ENCODE measurements around the gene TMEM150B. TPM values are rescaled to one million over a fixed set of nuclear protein-coding genes. Genes with fewer than 3 reads are reported as not detected.

TMEM150B gene
- polyA plus RNA-seq, 3 donors = 10.1 to 65.6 (median 11.2) TPM

DNA sequence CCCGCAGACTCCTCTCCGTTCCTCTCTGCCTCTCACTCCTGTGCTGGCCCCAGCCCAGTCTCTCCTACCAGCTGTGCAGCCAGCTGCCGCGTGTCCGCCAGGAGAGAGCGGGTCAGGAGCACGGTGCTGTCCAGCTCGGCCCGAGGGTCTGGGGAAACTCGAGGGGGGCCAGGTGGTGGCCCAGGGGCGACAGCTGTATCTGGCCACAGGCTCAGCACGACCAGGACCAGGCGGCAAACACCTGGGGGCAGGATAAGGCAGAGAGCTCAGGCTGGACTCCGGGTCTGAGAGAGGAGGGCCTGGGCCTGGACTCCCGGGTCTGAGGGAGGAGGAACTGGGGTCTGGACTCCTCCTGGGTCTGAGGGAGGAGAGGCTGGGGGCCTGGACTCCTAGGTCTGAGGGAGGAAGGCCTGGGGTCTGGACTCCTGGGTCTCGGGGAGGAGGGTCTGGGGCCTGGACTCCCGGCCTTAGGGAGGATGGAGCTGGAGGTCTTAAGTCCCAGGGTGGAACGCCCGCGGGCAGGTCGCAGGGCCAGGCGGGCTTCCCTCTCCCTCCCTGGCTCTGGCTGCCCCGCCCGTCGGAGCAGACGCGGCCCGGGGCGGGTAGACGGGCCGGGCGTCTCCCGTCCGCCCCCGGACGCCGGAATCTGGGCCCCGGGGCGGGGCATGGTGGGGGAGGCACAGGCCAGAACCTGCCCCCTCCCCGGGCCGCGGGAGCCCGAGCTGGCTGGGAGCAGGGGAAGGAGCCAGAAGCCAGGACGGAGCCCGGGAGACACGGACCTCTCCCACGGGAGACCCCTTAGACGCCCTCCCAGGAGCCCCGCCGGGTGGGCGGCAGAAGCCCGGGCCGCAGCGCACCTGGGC lies 43.8 kb upstream of the TMEM150B start:
- H3K9me3 Mint-ChIP-seq = peaks cover 0 to 24% (median 6%) of the 10 kb centered on the region in 7 donors
- peaks cover 4 to 6% of the 10 kb centered on the region in 2 donors for H3K4me1 ChIP-seq (ENCODE audit: control insufficient read depth in 1 of 2, insufficient read depth in 2 of 2, low read length in 2 of 2)
- no peak overlapping the region for H3K4me3 ChIP-seq (replicated peaks in 1 of 3; ENCODE audit: low read depth in 2 of 3, low read length in 3 of 3)
- H3K9ac ChIP-seq (ENCODE audit: insufficient read depth, low read length, poor library complexity, severe bottlenecking) = no peak overlapping the region
- H3K27me3 Mint-ChIP-seq (ENCODE audit: low read depth in 3 of 3) = peaks cover 51 to 71% (median 66%) of the 10 kb centered on the region in 3 donors
- no peaks in the 10 kb centered on the region for H4K20me1 ChIP-seq (ENCODE audit: insufficient read depth, low read length)
- no peak overlapping the region for H3K4me2 ChIP-seq (replicated peaks; ENCODE audit: extremely low read depth, low read length, poor library complexity, severe bottlenecking)
- H3K27ac Mint-ChIP-seq = no peak overlapping the region
- H3K27me3 ChIP-seq (ENCODE audit: control insufficient read depth in 2 of 2, insufficient read depth in 2 of 2, low read length in 2 of 2) = peaks cover 32 to 60% of the 10 kb centered on the region in 2 donors
- no peaks in the 10 kb centered on the region for H3K79me2 ChIP-seq (ENCODE audit: insufficient read depth, low read length)
- peaks cover 5% of the 10 kb centered on the region for H3K4me1 Mint-ChIP-seq
- H3K4me3 Mint-ChIP-seq = peak overlapping the region in 1 of 2 donors; percentile 75
- no peaks in the 10 kb centered on the region for H3K36me3 ChIP-seq (replicated peaks in 1 of 2; ENCODE audit: control insufficient read depth in 1 of 2, insufficient read depth in 2 of 2, low read length in 2 of 2)
- H3K27ac ChIP-seq (ENCODE audit: low read depth in 1 of 2, low read length in 2 of 2) = no peak overlapping the region
- WGBS (ENCODE audit: insufficient coverage) = 19% methylated on average over 39 of the region's 54 CpGs
- H2AFZ ChIP-seq (ENCODE audit: insufficient read depth, low read depth, low read length, poor library complexity, severe bottlenecking) = no peak overlapping the region
- no peak for DNase-seq
- H3K9me3 ChIP-seq (replicated peaks in 1 of 2; ENCODE audit: control insufficient read depth in 1 of 2, insufficient read depth in 1 of 2, low read length in 2 of 2) = peaks cover 2 to 8% of the 10 kb centered on the region in 2 donors
- intact Hi-C loops (cut with micrococcal nuclease) = no loop called here
- TF ChIP-seq, protein P1, sequence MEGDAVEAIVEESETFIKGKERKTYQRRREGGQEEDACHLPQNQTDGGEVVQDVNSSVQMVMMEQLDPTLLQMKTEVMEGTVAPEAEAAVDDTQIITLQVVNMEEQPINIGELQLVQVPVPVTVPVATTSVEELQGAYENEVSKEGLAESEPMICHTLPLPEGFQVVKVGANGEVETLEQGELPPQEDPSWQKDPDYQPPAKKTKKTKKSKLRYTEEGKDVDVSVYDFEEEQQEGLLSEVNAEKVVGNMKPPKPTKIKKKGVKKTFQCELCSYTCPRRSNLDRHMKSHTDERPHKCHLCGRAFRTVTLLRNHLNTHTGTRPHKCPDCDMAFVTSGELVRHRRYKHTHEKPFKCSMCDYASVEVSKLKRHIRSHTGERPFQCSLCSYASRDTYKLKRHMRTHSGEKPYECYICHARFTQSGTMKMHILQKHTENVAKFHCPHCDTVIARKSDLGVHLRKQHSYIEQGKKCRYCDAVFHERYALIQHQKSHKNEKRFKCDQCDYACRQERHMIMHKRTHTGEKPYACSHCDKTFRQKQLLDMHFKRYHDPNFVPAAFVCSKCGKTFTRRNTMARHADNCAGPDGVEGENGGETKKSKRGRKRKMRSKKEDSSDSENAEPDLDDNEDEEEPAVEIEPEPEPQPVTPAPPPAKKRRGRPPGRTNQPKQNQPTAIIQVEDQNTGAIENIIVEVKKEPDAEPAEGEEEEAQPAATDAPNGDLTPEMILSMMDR (IDR thresholded peaks at IDR 0.05) = no peak
- H3K36me3 Mint-ChIP-seq = peaks cover 0 to 4% of the 10 kb centered on the region in 2 donors

DNA sequence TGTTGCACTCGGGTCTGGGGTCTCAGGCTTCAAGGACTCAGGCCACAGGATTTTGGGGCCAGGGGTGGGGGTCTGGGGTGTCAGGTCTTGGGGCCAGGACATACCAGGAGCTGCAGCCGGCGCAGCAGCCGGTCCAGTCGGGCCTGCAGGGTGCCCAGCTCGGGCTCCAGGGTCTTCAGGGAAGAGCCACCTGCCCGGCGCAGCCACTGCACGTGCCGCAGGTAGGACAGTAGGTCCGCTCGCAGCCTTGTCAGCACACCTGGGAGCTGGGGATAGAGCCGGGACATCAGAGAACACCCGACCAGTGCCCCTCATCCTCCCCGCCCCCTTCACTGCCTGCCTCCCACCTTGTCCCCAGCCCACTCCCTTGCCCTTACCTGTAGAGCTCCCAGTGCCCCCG lies 43.0 kb upstream of the TMEM150B start:
- peaks cover 5% of the 10 kb centered on the region for H3K4me1 Mint-ChIP-seq
- no peak overlapping the region for H3K27ac Mint-ChIP-seq
- peaks cover 0 to 4% of the 10 kb centered on the region in 2 donors for H3K36me3 Mint-ChIP-seq
- Histone ChIP-seq H3K9ac (ENCODE audit: insufficient read depth, low read length, poor library complexity, severe bottlenecking) (no peak overlapping the region), H2AFZ (ENCODE audit: insufficient read depth, low read depth, low read length, poor library complexity, severe bottlenecking) (no peak overlapping the region), H3K27me3 (ENCODE audit: control insufficient read depth in 2 of 2, insufficient read depth in 2 of 2, low read length in 2 of 2) (peaks cover 32 to 51% of the 10 kb centered on the region in 2 donors), H3K27ac (ENCODE audit: low read depth in 1 of 2, low read length in 2 of 2) (no peak overlapping the region), H3K79me2 (ENCODE audit: insufficient read depth, low read length) (no peaks in the 10 kb centered on the region), H3K9me3 (replicated peaks in 1 of 2; ENCODE audit: control insufficient read depth in 1 of 2, insufficient read depth in 1 of 2, low read length in 2 of 2) (peaks cover 2 to 8% of the 10 kb centered on the region in 2 donors), H3K4me1 (ENCODE audit: control insufficient read depth in 1 of 2, insufficient read depth in 2 of 2, low read length in 2 of 2) (peaks cover 4 to 6% of the 10 kb centered on the region in 2 donors), H3K4me2 (replicated peaks; ENCODE audit: extremely low read depth, low read length, poor library complexity, severe bottlenecking) (no peak overlapping the region), H4K20me1 (ENCODE audit: insufficient read depth, low read length) (no peaks in the 10 kb centered on the region), H3K36me3 (replicated peaks in 1 of 2; ENCODE audit: control insufficient read depth in 1 of 2, insufficient read depth in 2 of 2, low read length in 2 of 2) (no peaks in the 10 kb centered on the region), H3K4me3 (replicated peaks in 1 of 3; ENCODE audit: low read depth in 2 of 3, low read length in 3 of 3) (no peak overlapping the region)
- peak overlapping the region in 1 of 2 donors; percentile 75 for H3K4me3 Mint-ChIP-seq
- peaks cover 0 to 24% (median 6%) of the 10 kb centered on the region in 7 donors for H3K9me3 Mint-ChIP-seq
- DNase-seq = no peak
- WGBS (ENCODE audit: insufficient coverage) = 96% methylated on average over 16 of the region's 16 CpGs
- intact Hi-C loops (cut with micrococcal nuclease) = no loop called here
- TF ChIP-seq, protein P1 (IDR thresholded peaks at IDR 0.05) = no peak
- peaks cover 44 to 65% (median 58%) of the 10 kb centered on the region in 3 donors for H3K27me3 Mint-ChIP-seq (ENCODE audit: low read depth in 3 of 3)

All from CD14-positive monocyte (primary cell).